HUES64 (cell line): ENCODE data around the gene PDE6B. TPM values are rescaled to one million over a fixed set of nuclear protein-coding genes. Genes with fewer than 3 reads are reported as not detected.
A peak's percentile ranks its signal among the peaks of the same experiment; 100 is the strongest.

Source experiments
- H3K27ac ChIP-seq: 2 replicates; pipeline ENCODE4 v1.7.0; 2013; ENCODE audit warnings: low read depth, low read length, inconsistent platforms
- H3K27me3 ChIP-seq: 2 replicates; pipeline ENCODE4 v1.6.1; 2013; ENCODE audit warnings: mild to moderate bottlenecking, low read length; ENCODE audit not compliant: insufficient read depth
- H3K36me3 ChIP-seq: 2 replicates; pipeline ENCODE4 v1.6.1; 2013; ENCODE audit warnings: mild to moderate bottlenecking, low read length; ENCODE audit not compliant: insufficient read depth
- H3K4me1 ChIP-seq: 2 replicates; pipeline ENCODE4 v1.6.1; 2013; ENCODE audit warnings: mild to moderate bottlenecking, low read length, moderate library complexity; ENCODE audit not compliant: insufficient read depth
- H3K4me3 ChIP-seq: 2 replicates; pipeline ENCODE4 v1.5.1; 2013; ENCODE audit warnings: mild to moderate bottlenecking, low read length, moderate library complexity
- H3K9ac ChIP-seq: 2 replicates; pipeline ENCODE4 v1.6.1; 2013; ENCODE audit warnings: mild to moderate bottlenecking, low read depth, low read length
- H3K9me3 ChIP-seq: 2 replicates; pipeline ENCODE4 v1.6.1; 2013; ENCODE audit warnings: low read depth, low read length; ENCODE audit not compliant: insufficient read depth
- WGBS: fragments of 150-250, 120-280 bp; methylation state at CpG from one replicate; pipeline ENCODE4 v1.1.7; 2013; ENCODE audit warnings: missing lambda C conversion rate; 5-methylcytosine and 5-hydroxymethylcytosine counted together
- polyA plus RNA-seq, 2 experiments: library from polyadenylated mRNA; stranded (reverse); fragments of 50-300 nt; gene quantifications; one replicate each; pipeline ENCODE4 v1.2.3, GENCODE V29; 2013

Gene PDE6B
- polyA plus RNA-seq (2013, experiment 1 of 2): 3.1 TPM
- polyA plus RNA-seq (2013, experiment 2 of 2): 3.5 TPM

- no peaks in the 10 kb centered on the region for H3K27me3 ChIP-seq
- H3K4me1 ChIP-seq: peaks cover 9% of the 10 kb centered on the region
- H3K36me3 ChIP-seq: no peaks in the 10 kb centered on the region
- 80% methylated on average over 21 of the region's 21 CpGs for WGBS
- no peaks in the 10 kb centered on the region for H3K9me3 ChIP-seq
- H3K27ac ChIP-seq: no peak within 1 kb of the TSS
- H3K9ac ChIP-seq: no peak within 1 kb of the TSS
- no peak within 1 kb of the TSS for H3K4me3 ChIP-seq
Measured at GRCh38 chr4:624705-625590, at the start of gene PDE6B. Gene PDE6B, plus strand, starts transcription at chr4:625573. Its CDS starts 54 bp downstream, at chr4:625627.

- Histone ChIP-seq H3K27me3 (peaks cover 92% of the 10 kb centered on the region), H3K4me1 (peaks cover 13% of the 10 kb centered on the region), H3K9ac (no peak within 1 kb of the TSS), H3K27ac (no peak within 1 kb of the TSS), H3K4me3 (peak within 1 kb of the TSS; percentile 56), H3K9me3 (no peaks in the 10 kb centered on the region), H3K36me3 (no peaks in the 10 kb centered on the region)
- WGBS: under 1% methylated on average over 34 of the region's 60 CpGs
Measured at GRCh38 chr4:576245-576821, 49.0 kb upstream of the PDE6B start, which contains the start of gene TMEM271. Gene TMEM271, minus strand, starts transcription at chr4:576295. Its CDS starts 233 bp downstream, at chr4:576062.

- Histone ChIP-seq H3K36me3 (no peaks in the 10 kb centered on the region), H3K27ac (no peak overlapping the region), H3K27me3 (peaks cover 92% of the 10 kb centered on the region), H3K9ac (no peak overlapping the region), H3K9me3 (no peaks in the 10 kb centered on the region), H3K4me1 (peaks cover 13% of the 10 kb centered on the region), H3K4me3 (peak overlapping the region; percentile 56)
- 2% methylated on average over 37 of the region's 37 CpGs for WGBS
Measured at GRCh38 chr4:576991-577498, 48.3 kb upstream of the PDE6B start.

- 4% methylated on average over 52 of the region's 52 CpGs for WGBS
- Histone ChIP-seq H3K4me1 (peaks cover 13% of the 10 kb centered on the region), H3K27ac (no peak overlapping the region), H3K27me3 (peaks cover 87% of the 10 kb centered on the region), H3K4me3 (peak overlapping the region; percentile 56), H3K9me3 (no peaks in the 10 kb centered on the region), H3K36me3 (no peaks in the 10 kb centered on the region), H3K9ac (no peak overlapping the region)
Measured at GRCh38 chr4:577499-578450, 47.6 kb upstream of the PDE6B start.

- WGBS: 65% methylated on average over 32 of the region's 32 CpGs
- H3K27me3 ChIP-seq: peaks cover 78% of the 10 kb centered on the region
Measured at GRCh38 chr4:578451-579443, 46.6 kb upstream of the PDE6B start.

GRCh38 chr4:579543-580175, 45.7 kb upstream of the PDE6B start:
- peaks cover 12% of the 10 kb centered on the region; the same call in 1 of the 2 replicates for H3K9me3 ChIP-seq
- no peak overlapping the region for H3K27ac ChIP-seq
- no peaks in the 10 kb centered on the region for H3K36me3 ChIP-seq
- peaks cover 69% of the 10 kb centered on the region for H3K27me3 ChIP-seq
- no peak overlapping the region for H3K9ac ChIP-seq
- 71% methylated on average over 10 of the region's 11 CpGs for WGBS
- no peak overlapping the region for H3K4me3 ChIP-seq
- peaks cover 13% of the 10 kb centered on the region for H3K4me1 ChIP-seq

More at GRCh38 chr4:578451-579443, 46.6 kb upstream of the PDE6B start:
- H3K4me3 ChIP-seq: peak overlapping the region; percentile 56; the same call in 1 of the 2 replicates
- peaks cover 13% of the 10 kb centered on the region for H3K4me1 ChIP-seq
- H3K9ac ChIP-seq: no peak overlapping the region
- peaks cover 4% of the 10 kb centered on the region; the same call in 1 of the 2 replicates for H3K9me3 ChIP-seq
- H3K27ac ChIP-seq: no peak overlapping the region
- H3K36me3 ChIP-seq: no peaks in the 10 kb centered on the region

- H3K4me3 ChIP-seq: no peak overlapping the region
- WGBS: 87% methylated on average over 5 of the region's 6 CpGs
- no peak overlapping the region for H3K27ac ChIP-seq
- H3K4me1 ChIP-seq: peaks cover 13% of the 10 kb centered on the region
- no peak overlapping the region for H3K9ac ChIP-seq
- H3K9me3 ChIP-seq: peaks cover 12% of the 10 kb centered on the region; the same call in 1 of the 2 replicates
- H3K36me3 ChIP-seq: no peaks in the 10 kb centered on the region
- peaks cover 57% of the 10 kb centered on the region for H3K27me3 ChIP-seq
Measured at GRCh38 chr4:581181-581580, 44.2 kb upstream of the PDE6B start.

GRCh38 chr4:581753-582361, 43.5 kb upstream of the PDE6B start:
- peaks cover 13% of the 10 kb centered on the region for H3K4me1 ChIP-seq
- no peak overlapping the region for H3K9ac ChIP-seq
- no peak overlapping the region for H3K27ac ChIP-seq
- H3K36me3 ChIP-seq: no peaks in the 10 kb centered on the region
- no peak overlapping the region for H3K4me3 ChIP-seq
- WGBS: 77% methylated on average over 8 of the region's 9 CpGs
- peaks cover 52% of the 10 kb centered on the region for H3K27me3 ChIP-seq
- peaks cover 12% of the 10 kb centered on the region; the same call in 1 of the 2 replicates for H3K9me3 ChIP-seq

GRCh38 chr4:583820-584219, 41.6 kb upstream of the PDE6B start:
- peaks cover 1% of the 10 kb centered on the region; the same call in 1 of the 2 replicates for H3K4me1 ChIP-seq
- 91% methylated on average over 2 of the region's 2 CpGs for WGBS
- H3K9ac ChIP-seq: no peak overlapping the region

More at GRCh38 chr4:583820-584219, 41.6 kb upstream of the PDE6B start:
- Histone ChIP-seq H3K27me3 (peaks cover 33% of the 10 kb centered on the region), H3K4me3 (no peak overlapping the region), H3K36me3 (no peaks in the 10 kb centered on the region), H3K9me3 (peaks cover 12% of the 10 kb centered on the region; the same call in 1 of the 2 replicates), H3K27ac (no peak overlapping the region)
